T-helper 9 cell (primary cell): ENCODE measurements around the gene SPART.

Source experiments
- DNase-seq: peaks from one replicate; pipeline ENCODE4 v3.0.0-alpha.2; 2020
- total RNA-seq, 2 donors: gene quantifications; one replicate each; lab custom pipeline; 2026; lab: John Stamatoyannopoulos, UW

The SPART gene
- total RNA-seq = 37.4 to 115 reads per million in 2 donors

- DNase-seq = peak; percentile 69
Observed at GRCh38 chr13:36346222-36347083, at the start of gene SPART. SPART (minus strand) TSS chr13:36346394; CDS start chr13:36335830, 10,564 bp downstream.

- DNase-seq = no peak
Observed at GRCh38 chr13:36395280-36395679, 49.1 kb upstream of the SPART start.

- DNase-seq = no peak
Observed at GRCh38 chr13:36385489-36385888, 39.3 kb upstream of the SPART start.

GRCh38 chr13:36382030-36382429, 35.8 kb upstream of the SPART start:
- DNase-seq = no peak

- DNase-seq = no peak
Observed at GRCh38 chr13:36377826-36378468, 31.8 kb upstream of the SPART start.

GRCh38 chr13:36374063-36374462, 27.9 kb upstream of the SPART start:
- no peak for DNase-seq

GRCh38 chr13:36371185-36371584, 25.0 kb upstream of the SPART start:
- DNase-seq = no peak

- no peak for DNase-seq
Observed at GRCh38 chr13:36370108-36370429, 23.9 kb upstream of the SPART start.

GRCh38 chr13:36369268-36370107, 23.3 kb upstream of the SPART start:
- DNase-seq = no peak

GRCh38 chr13:36366031-36366430, 19.8 kb upstream of the SPART start:
- no peak for DNase-seq

GRCh38 chr13:36363366-36363863, 17.2 kb upstream of the SPART start:
- no peak for DNase-seq

GRCh38 chr13:36362914-36363313, 16.7 kb upstream of the SPART start:
- no peak for DNase-seq

GRCh38 chr13:36362251-36362650, 16.1 kb upstream of the SPART start:
- DNase-seq = no peak

- DNase-seq = no peak
Observed at GRCh38 chr13:36360903-36361302, 14.7 kb upstream of the SPART start.

GRCh38 chr13:36359301-36359950, 13.2 kb upstream of the SPART start:
- DNase-seq = no peak

- DNase-seq = no peak
Observed at GRCh38 chr13:36358175-36358718, 12.1 kb upstream of the SPART start.

- DNase-seq = no peak
Observed at GRCh38 chr13:36357692-36358091, 11.5 kb upstream of the SPART start.

GRCh38 chr13:36357231-36357630, 11.0 kb upstream of the SPART start:
- no peak for DNase-seq

GRCh38 chr13:36356058-36356457, 9.9 kb upstream of the SPART start:
- DNase-seq = no peak

GRCh38 chr13:36355632-36356031, 9.4 kb upstream of the SPART start:
- DNase-seq = no peak

GRCh38 chr13:36354842-36355623, 8.8 kb upstream of the SPART start:
- DNase-seq = no peak

GRCh38 chr13:36353001-36353400, 6.8 kb upstream of the SPART start:
- no peak for DNase-seq
